WTC11 (cell line): ENCODE measurements around the gene FGF3.

Experiments used
- ELF4 ChIP-seq: sonication (generic); formaldehyde crosslinking; IDR thresholded peaks from 2 replicates; pipeline ENCODE4 v1.8.1; 2022; ENCODE audit warnings: low read depth, mild to moderate bottlenecking, moderate library complexity, missing genetic modification reagents
- ESRRA ChIP-seq: sonication (generic); formaldehyde crosslinking; IDR thresholded peaks from 2 replicates; pipeline ENCODE4 v1.8.1; 2022; ENCODE audit warnings: mild to moderate bottlenecking, missing genetic modification reagents, borderline replicate concordance
- FOXJ3 ChIP-seq: sonication (generic); formaldehyde crosslinking; IDR thresholded peaks from 2 replicates; pipeline ENCODE4 v1.9.0; 2021; ENCODE audit warnings: missing genetic modification reagents, mild to moderate bottlenecking, borderline replicate concordance
- ZNF263 ChIP-seq: sonication (generic); formaldehyde crosslinking; IDR thresholded peaks from 2 replicates; pipeline ENCODE4 v1.8.1; 2022; ENCODE audit warnings: low read depth, mild to moderate bottlenecking, moderate library complexity, missing genetic modification reagents
- TF ChIP-seq, protein P1 (sequence below): sonication (generic); formaldehyde crosslinking; IDR thresholded peaks from 2 replicates; pipeline ENCODE4 v1.8.1; 2022; ENCODE audit warnings: mild to moderate bottlenecking, moderate library complexity, missing genetic modification reagents
- TF ChIP-seq, protein P2 (sequence below): sonication (generic); formaldehyde crosslinking; IDR thresholded peaks from 2 replicates; pipeline ENCODE4 v1.8.1; 2022; ENCODE audit warnings: low read depth, mild to moderate bottlenecking, moderate library complexity, missing genetic modification reagents, borderline replicate concordance

DNA sequence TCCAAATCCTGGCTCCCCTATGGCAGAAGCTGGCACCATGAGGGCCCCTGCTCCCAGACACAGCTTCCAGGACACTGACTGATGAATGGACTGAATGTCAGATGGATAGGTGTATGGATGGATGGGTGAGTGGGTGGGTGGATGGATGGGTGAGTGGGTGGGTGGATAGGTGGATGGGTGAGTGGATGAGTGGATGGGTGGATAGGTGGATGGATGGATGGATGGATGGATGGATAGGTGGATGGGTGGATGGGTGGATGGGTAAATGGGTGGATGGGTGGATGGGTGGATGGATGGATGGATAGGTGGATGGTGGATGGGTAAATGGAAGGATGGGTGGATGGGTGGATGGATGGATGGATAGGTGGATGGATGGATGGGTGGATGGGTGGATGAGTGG is 4.3 kb downstream of the FGF3 start:
- TF ChIP-seq, protein P1, sequence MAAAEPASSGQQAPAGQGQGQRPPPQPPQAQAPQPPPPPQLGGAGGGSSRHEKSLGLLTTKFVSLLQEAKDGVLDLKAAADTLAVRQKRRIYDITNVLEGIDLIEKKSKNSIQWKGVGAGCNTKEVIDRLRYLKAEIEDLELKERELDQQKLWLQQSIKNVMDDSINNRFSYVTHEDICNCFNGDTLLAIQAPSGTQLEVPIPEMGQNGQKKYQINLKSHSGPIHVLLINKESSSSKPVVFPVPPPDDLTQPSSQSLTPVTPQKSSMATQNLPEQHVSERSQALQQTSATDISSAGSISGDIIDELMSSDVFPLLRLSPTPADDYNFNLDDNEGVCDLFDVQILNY (CRISPR knock-in tag): no peak
- TF ChIP-seq FOXJ3: no peak
- TF ChIP-seq ESRRA (CRISPR knock-in tag): no peak
- TF ChIP-seq ELF4 (CRISPR knock-in tag): no peak
- TF ChIP-seq ZNF263 (CRISPR knock-in tag): no peak
- TF ChIP-seq, protein P2, sequence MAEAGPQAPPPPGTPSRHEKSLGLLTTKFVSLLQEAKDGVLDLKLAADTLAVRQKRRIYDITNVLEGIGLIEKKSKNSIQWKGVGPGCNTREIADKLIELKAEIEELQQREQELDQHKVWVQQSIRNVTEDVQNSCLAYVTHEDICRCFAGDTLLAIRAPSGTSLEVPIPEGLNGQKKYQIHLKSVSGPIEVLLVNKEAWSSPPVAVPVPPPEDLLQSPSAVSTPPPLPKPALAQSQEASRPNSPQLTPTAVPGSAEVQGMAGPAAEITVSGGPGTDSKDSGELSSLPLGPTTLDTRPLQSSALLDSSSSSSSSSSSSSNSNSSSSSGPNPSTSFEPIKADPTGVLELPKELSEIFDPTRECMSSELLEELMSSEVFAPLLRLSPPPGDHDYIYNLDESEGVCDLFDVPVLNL (CRISPR knock-in tag): no peak
